Measurements from ENCODE around the gene OR6K2. TPM values are rescaled to one million over a fixed set of nuclear protein-coding genes. Genes with fewer than 3 reads are reported as not detected.
"Not testable (repeated sequence)": the region's sequence is repeated elsewhere in the genome, so short reads cannot be mapped to it uniquely, and the experiment has no call there.

The OR6K2 gene
- total RNA-seq, 4 donors from 2014 or later, result not detected

DNA sequence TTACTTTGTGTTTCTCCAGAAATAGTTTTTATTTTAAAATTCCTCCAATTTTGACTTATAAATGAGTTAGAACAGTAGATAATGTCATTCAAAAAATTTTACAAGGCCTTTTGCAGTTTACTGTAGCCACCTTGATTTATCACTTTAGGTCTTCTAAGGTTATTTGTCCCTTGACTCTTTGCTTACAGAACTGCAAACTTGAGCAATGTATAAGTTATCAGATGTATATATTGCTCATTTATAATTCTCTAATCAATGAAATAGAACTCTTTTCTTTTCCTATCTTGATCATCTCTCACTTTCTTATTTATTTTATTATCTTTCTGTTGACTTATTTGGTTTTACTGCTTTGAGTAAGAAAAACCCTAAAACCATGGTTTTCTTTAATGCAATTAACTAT lies 8.1 kb downstream of the OR6K2 start:
- Histone ChIP-seq H3K27me3 (no peaks in the 10 kb centered on the region), H3K27ac (no peak overlapping the region), H3K9me3 (no peaks in the 10 kb centered on the region), H3K4me1 (no peaks in the 10 kb centered on the region), H3K4me3 (no peak overlapping the region), H3K36me3 (no peaks in the 10 kb centered on the region)
- in situ Hi-C loops (cut with MboI; ENCODE audit: low sequenced_read_pairs in 4 of 4), result no loop called here
- DNase-seq (no peak), ATAC-seq (no peak)
- intact Hi-C loops (cut with DNase I; ENCODE audit: low total_unique reads), result no loop called here
- TF ChIP-seq, protein P1, sequence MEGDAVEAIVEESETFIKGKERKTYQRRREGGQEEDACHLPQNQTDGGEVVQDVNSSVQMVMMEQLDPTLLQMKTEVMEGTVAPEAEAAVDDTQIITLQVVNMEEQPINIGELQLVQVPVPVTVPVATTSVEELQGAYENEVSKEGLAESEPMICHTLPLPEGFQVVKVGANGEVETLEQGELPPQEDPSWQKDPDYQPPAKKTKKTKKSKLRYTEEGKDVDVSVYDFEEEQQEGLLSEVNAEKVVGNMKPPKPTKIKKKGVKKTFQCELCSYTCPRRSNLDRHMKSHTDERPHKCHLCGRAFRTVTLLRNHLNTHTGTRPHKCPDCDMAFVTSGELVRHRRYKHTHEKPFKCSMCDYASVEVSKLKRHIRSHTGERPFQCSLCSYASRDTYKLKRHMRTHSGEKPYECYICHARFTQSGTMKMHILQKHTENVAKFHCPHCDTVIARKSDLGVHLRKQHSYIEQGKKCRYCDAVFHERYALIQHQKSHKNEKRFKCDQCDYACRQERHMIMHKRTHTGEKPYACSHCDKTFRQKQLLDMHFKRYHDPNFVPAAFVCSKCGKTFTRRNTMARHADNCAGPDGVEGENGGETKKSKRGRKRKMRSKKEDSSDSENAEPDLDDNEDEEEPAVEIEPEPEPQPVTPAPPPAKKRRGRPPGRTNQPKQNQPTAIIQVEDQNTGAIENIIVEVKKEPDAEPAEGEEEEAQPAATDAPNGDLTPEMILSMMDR (IDR thresholded peaks at IDR 0.05 in 4 of 5, conservative IDR thresholded peaks at IDR 0.05 in 1 of 5), result no peak

DNA sequence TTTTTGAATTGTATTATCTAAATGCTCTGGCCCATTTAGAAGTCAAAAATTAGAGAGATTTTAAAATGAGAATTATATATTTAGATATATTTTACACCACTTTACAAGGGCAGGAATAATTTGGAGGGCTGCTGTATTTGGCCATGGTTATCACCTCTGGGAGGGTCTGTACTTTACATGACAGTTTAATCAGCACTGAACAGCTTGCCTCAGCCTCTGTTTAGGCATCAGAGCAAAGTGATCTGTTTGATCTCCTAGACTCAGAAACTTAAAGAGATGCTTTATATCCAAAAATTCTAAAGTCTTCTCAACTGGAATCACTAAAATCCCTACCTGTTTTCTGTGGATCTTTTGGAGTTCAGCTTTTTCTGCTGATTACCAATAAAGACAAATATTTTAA lies 8.5 kb downstream of the OR6K2 start:
- in situ Hi-C loops (cut with MboI; ENCODE audit: low sequenced_read_pairs in 4 of 4) (no loop called here), intact Hi-C loops (cut with DNase I; ENCODE audit: low total_unique reads) (no loop called here)
- no peak for DNase-seq
- no peaks in the 10 kb centered on the region for H3K27me3 ChIP-seq
- H3K27ac ChIP-seq, result no peak overlapping the region
- no peak for TF ChIP-seq POLR2A (IDR thresholded peaks at IDR 0.05)
- TF ChIP-seq, protein P1 (IDR thresholded peaks at IDR 0.05 in 4 of 5, conservative IDR thresholded peaks at IDR 0.05 in 1 of 5), result no peak
- no peaks in the 10 kb centered on the region for H3K36me3 ChIP-seq
- ATAC-seq, result no peak
- no peaks in the 10 kb centered on the region for H3K9me3 ChIP-seq
- H3K4me1 ChIP-seq, result no peaks in the 10 kb centered on the region
- no peak overlapping the region for H3K4me3 ChIP-seq

DNA sequence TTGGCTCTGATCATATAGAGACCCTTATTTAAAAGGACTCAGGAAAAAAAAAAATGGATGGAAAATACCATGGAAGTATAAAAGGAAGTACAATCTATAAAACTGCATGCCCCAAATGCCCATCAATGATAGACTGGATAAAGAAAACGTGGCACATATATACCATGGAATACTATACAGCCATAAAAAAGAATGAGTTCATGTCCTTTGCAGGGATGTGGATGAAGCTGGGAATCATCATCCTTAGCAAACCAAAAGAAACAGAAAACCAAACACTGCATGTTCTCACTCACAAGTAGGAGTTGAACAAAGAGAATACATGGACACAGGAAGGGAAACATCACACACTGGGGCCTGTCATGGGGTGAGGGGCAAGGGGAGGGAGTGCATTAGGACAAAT lies 9.3 kb downstream of the OR6K2 start:
- ATAC-seq; in situ Hi-C loops (cut with MboI; ENCODE audit: low sequenced_read_pairs in 4 of 4); H3K27me3 ChIP-seq: not testable (repeated sequence)

DNA sequence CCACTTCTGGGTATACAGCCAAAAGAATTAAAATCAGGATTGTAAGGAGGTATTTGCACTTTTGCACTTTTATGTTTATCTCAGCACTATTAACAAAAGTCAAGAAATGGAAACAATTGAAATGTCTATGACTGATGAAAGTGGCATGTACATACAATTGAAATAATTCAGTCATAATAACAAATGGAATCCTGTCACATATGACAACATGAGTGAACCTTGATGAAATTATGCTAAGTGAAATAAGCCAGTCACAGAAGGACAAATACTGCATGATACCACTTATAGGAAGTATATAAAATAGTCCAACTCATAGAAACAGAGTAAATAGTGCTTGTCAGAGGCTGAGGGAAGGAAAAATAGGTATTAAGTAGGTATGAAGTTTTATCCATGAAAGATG lies 10.6 kb downstream of the OR6K2 start:
- ATAC-seq (no peak), DNase-seq (no peak)
- H3K27ac ChIP-seq, result no peak overlapping the region
- H3K4me3 ChIP-seq, result no peak overlapping the region
- H3K9me3 ChIP-seq, result no peaks in the 10 kb centered on the region
- H3K36me3 ChIP-seq, result no peaks in the 10 kb centered on the region
- intact Hi-C loops (cut with DNase I; ENCODE audit: low total_unique reads), result no loop called here
- in situ Hi-C loops (cut with MboI; ENCODE audit: low sequenced_read_pairs in 4 of 4), result no loop called here
- TF ChIP-seq POLR2A (IDR thresholded peaks at IDR 0.05), result no peak
- TF ChIP-seq, protein P1 (IDR thresholded peaks at IDR 0.05 in 4 of 5, conservative IDR thresholded peaks at IDR 0.05 in 1 of 5), result no peak
- no peaks in the 10 kb centered on the region for H3K27me3 ChIP-seq
- H3K4me1 ChIP-seq, result no peaks in the 10 kb centered on the region

More for the DNA sequence above, 9.3 kb downstream of the OR6K2 start:
- DNase-seq; intact Hi-C loops (cut with DNase I; ENCODE audit: low total_unique reads); H3K36me3 ChIP-seq; H3K4me3 ChIP-seq; H3K27ac ChIP-seq; H3K9me3 ChIP-seq; H3K4me1 ChIP-seq: not testable (repeated sequence)

DNA sequence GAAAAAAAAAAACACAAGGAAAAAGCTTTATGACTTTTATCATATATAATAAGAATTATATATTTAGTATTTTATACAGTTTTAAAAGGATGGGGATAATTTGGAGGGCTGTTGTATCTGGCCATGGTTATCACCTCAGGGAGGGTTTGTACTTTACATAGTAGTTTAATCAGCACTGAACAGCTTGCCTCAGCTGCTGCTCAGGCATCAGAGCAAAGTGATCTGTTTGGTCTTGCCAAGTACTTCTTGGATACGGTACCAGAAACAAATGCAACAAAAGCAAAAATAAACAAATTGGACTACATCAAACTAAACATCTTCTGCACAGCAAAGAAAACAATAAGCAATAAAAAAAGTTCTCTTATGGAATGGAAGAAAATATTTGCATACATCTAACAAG lies 11.3 kb downstream of the OR6K2 start:
- no peak for ATAC-seq
- Histone ChIP-seq H3K27me3 (no peaks in the 10 kb centered on the region), H3K4me1 (no peaks in the 10 kb centered on the region), H3K4me3 (no peak overlapping the region), H3K9me3 (no peaks in the 10 kb centered on the region), H3K36me3 (no peaks in the 10 kb centered on the region), H3K27ac (no peak overlapping the region)
- DNase-seq, result no peak
- in situ Hi-C loops (cut with MboI; ENCODE audit: low sequenced_read_pairs in 4 of 4), result no loop called here
- intact Hi-C loops (cut with DNase I; ENCODE audit: low total_unique reads), result no loop called here
- TF ChIP-seq, protein P1 (IDR thresholded peaks at IDR 0.05 in 4 of 5, conservative IDR thresholded peaks at IDR 0.05 in 1 of 5), result no peak
- no peak for TF ChIP-seq POLR2A (IDR thresholded peaks at IDR 0.05)

DNA sequence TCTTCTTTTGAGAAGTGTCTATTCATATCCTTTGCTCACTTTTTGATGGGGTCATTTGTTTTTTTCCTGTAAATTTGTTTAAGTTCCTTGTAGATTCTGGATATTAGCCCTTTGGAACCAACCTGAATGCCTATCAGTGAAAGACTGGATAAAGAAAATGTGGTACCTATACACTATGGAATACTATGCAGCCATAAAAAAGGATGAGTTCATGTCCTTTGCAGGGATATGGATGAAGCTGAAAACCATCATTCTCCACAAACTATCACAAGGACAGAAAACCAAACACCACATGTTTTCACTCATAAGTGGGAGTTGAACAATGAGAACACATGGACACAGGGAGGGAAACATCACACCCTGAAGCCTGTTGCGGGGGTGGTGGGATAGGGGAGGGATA lies 12.1 kb downstream of the OR6K2 start:
- H3K4me1 ChIP-seq; intact Hi-C loops (cut with DNase I; ENCODE audit: low total_unique reads); H3K27ac ChIP-seq; H3K4me3 ChIP-seq; ATAC-seq; DNase-seq; in situ Hi-C loops (cut with MboI; ENCODE audit: low sequenced_read_pairs in 4 of 4); H3K36me3 ChIP-seq; H3K27me3 ChIP-seq; H3K9me3 ChIP-seq: not testable (repeated sequence)

Data from gastrocnemius medialis (tissue), 4 donors.